Measurements from ENCODE around the gene CFDP1. TPM values are rescaled to one million over a fixed set of nuclear protein-coding genes. Genes with fewer than 3 reads are reported as not detected.

The CFDP1 gene
- total and polyA plus RNA-seq, 8 donors, result 43.4 to 151 (median 134) TPM

DNA sequence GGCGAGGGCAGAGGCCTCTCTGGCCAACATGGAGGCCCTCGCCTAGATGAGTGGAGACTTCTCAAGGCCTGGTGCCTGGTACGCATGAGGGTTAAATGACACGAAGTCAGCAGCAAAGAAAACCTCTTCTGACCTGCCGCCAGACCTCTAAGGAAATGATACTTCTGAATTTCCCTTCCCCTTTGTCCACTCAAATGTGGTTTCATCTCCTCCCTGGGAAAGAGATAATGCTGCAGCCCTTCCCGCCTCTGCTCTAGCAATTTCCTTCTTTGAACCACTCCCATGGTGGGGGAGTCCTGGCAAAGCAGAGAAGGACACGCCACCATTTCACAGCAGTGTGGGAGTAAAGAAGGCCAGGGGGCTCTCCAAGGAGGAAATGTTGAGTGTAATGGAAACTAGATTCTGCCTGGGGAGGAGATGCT is 116.2 kb downstream of the CFDP1 start:
- Histone ChIP-seq H3K4me1 (peaks cover 2 to 15% of the 10 kb centered on the region in 2 donors), H3K27ac (peak overlapping the region in 1 of 2 donors; percentile 67), H3K9me3 (no peaks in the 10 kb centered on the region), H3K4me3 (no peak overlapping the region), H3K36me3 (peaks cover 0 to 9% of the 10 kb centered on the region in 2 donors), H3K27me3 (no peaks in the 10 kb centered on the region)
- intact Hi-C loops (cut with DNase I), result no loop called here
- DNase-seq (peak in 1 of 4 donors; percentile 48), ATAC-seq (peak; percentile 77)
- no peak for TF ChIP-seq CTCF (IDR thresholded peaks at IDR 0.05)

DNA sequence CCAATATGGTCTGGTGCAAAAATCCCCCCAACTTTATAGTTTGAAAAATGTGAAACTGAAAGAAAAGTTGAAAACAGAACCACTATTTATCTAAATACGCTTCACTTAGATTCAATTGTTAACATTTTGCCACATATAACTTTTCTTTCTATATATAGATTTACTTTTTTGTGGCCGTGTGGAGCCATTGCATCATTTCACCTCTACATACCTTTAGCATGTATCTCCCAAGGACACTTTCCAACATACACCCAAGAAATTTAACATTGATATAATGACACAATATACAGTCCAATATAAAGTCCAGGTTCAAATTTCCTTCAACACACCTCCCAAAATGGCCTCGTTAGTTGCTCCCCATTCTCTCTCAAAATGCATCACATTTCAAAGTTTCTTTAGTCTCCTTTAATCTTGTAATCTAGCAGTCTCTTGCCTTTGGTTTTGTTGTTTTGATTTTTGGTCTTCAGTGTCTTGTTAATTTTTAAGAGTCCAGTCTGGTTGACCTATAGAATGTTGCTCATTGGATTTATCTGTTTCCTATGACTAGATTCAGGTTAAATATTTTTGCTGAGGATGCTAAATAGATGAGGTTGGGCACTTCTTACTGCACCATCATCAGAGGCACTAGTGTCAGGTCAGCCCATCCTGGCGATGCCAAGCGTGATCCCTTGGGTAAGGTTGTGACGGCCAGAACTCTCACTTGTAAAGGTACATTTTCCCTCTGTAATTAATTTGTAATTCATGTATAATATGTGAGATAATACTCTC is 117.6 kb downstream of the CFDP1 start:
- intact Hi-C loops (cut with DNase I), result no loop called here
- peaks cover 0 to 9% of the 10 kb centered on the region in 2 donors for H3K36me3 ChIP-seq
- no peak overlapping the region for H3K27ac ChIP-seq
- no peak for TF ChIP-seq CTCF (IDR thresholded peaks at IDR 0.05)
- H3K27me3 ChIP-seq, result no peaks in the 10 kb centered on the region
- peaks cover 2 to 15% of the 10 kb centered on the region in 2 donors for H3K4me1 ChIP-seq
- H3K4me3 ChIP-seq, result no peak overlapping the region
- DNase-seq (no peak), ATAC-seq (no peak)
- no peaks in the 10 kb centered on the region for H3K9me3 ChIP-seq

- no peaks in the 10 kb centered on the region for H3K9me3 ChIP-seq
- intact Hi-C loops (cut with DNase I), result no loop called here
Observed at GRCh38 chr16:75312875-75313274, 120.4 kb downstream of the CFDP1 start.

GRCh38 chr16:75311383-75311938 is 121.8 kb downstream of the CFDP1 start:
- TF ChIP-seq CTCF (IDR thresholded peaks at IDR 0.05), result no peak
- H3K4me3 ChIP-seq, result no peak overlapping the region
- no peaks in the 10 kb centered on the region for H3K9me3 ChIP-seq
- no peak overlapping the region for H3K27ac ChIP-seq
- no peak for ATAC-seq
- intact Hi-C loops (cut with DNase I), result no loop called here
- H3K27me3 ChIP-seq, result no peaks in the 10 kb centered on the region
- DNase-seq, result no peak
- H3K36me3 ChIP-seq, result peaks cover 0 to 9% of the 10 kb centered on the region in 2 donors
- no peaks in the 10 kb centered on the region for H3K4me1 ChIP-seq

More at GRCh38 chr16:75312875-75313274, 120.4 kb downstream of the CFDP1 start:
- Histone ChIP-seq H3K4me1 (peaks cover 0 to 6% of the 10 kb centered on the region in 2 donors), H3K36me3 (peaks cover 0 to 9% of the 10 kb centered on the region in 2 donors), H3K27me3 (no peaks in the 10 kb centered on the region), H3K4me3 (no peak overlapping the region), H3K27ac (no peak overlapping the region)
- TF ChIP-seq CTCF (IDR thresholded peaks at IDR 0.05), result no peak
- ATAC-seq (no peak), DNase-seq (no peak)

DNA sequence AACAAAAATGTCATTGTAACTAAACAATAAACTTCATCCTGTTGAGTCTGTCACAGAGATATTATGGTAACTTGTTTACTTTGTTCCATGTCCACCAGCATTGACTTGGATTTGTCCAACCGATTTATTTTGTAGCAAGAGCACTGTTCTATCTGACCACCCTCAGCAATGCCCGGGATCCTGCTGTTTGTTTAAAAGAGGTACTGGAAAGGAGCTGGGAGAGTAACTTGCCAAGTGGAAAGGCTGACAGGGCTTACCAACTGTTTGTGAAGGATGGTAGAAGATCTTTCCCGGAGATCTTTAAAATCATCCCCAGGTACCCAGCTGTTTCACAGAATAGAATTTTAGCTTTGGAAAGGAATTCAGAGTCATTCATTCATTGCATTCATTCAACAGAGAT is 122.8 kb downstream of the CFDP1 start:
- Histone ChIP-seq H3K27ac (no peak overlapping the region), H3K9me3 (no peaks in the 10 kb centered on the region), H3K27me3 (no peaks in the 10 kb centered on the region), H3K4me1 (peaks cover 3 to 9% of the 10 kb centered on the region in 2 donors), H3K36me3 (peaks cover 0 to 9% of the 10 kb centered on the region in 2 donors), H3K4me3 (no peak overlapping the region)
- no peak for DNase-seq
- TF ChIP-seq CTCF (IDR thresholded peaks at IDR 0.05), result no peak
- no peak for ATAC-seq
- intact Hi-C loops (cut with DNase I), result no loop called here

All from left lung (tissue), 10 donors.